ENCODE data around the gene MAP3K20.
"Not testable (repeated sequence)": the region's sequence is repeated elsewhere in the genome, so short reads cannot be mapped to it uniquely, and the experiment has no call there.

Gene MAP3K20

GRCh38 chr2:173290518-173290917 is 214.9 kb downstream of the MAP3K20 start:
- no peaks in the 10 kb centered on the region for H3K36me3 ChIP-seq (ENCODE audit: control insufficient read depth in 5 of 5, insufficient read depth in 5 of 5, low read length in 5 of 5)
- H3K9ac ChIP-seq (ENCODE audit: low read length in 5 of 5), result no peak overlapping the region
- no peaks in the 10 kb centered on the region for H3K4me1 ChIP-seq (ENCODE audit: control insufficient read depth in 5 of 5, insufficient read depth in 5 of 5, low read length in 5 of 5)
- H3K4me3 ChIP-seq (ENCODE audit: low read depth in 1 of 5, low read length in 5 of 5), result no peak overlapping the region
- H3K27me3 ChIP-seq (ENCODE audit: control insufficient read depth in 5 of 5, insufficient read depth in 4 of 5, low read length in 5 of 5), result peaks cover 0 to 2% (median 0%) of the 10 kb centered on the region in 5 donors
- H3K9me3 ChIP-seq (ENCODE audit: control insufficient read depth in 5 of 5, low read length in 5 of 5), result peaks cover 0 to 15% (median 4%) of the 10 kb centered on the region in 5 donors
- no peak overlapping the region for H3K27ac ChIP-seq (ENCODE audit: low read depth, low read length)

GRCh38 chr2:173291412-173291811 is 215.8 kb downstream of the MAP3K20 start:
- Histone ChIP-seq H3K27me3 (ENCODE audit: control insufficient read depth in 5 of 5, insufficient read depth in 4 of 5, low read length in 5 of 5) (peaks cover 0 to 2% (median 0%) of the 10 kb centered on the region in 5 donors), H3K4me1 (ENCODE audit: control insufficient read depth in 5 of 5, insufficient read depth in 5 of 5, low read length in 5 of 5) (no peaks in the 10 kb centered on the region), H3K9ac (ENCODE audit: low read length in 5 of 5) (no peak overlapping the region), H3K9me3 (ENCODE audit: control insufficient read depth in 5 of 5, low read length in 5 of 5) (peaks cover 0 to 16% (median 4%) of the 10 kb centered on the region in 5 donors), H3K36me3 (ENCODE audit: control insufficient read depth in 5 of 5, insufficient read depth in 5 of 5, low read length in 5 of 5) (no peaks in the 10 kb centered on the region), H3K27ac (ENCODE audit: low read depth, low read length) (no peak overlapping the region), H3K4me3 (ENCODE audit: low read depth in 1 of 5, low read length in 5 of 5) (no peak overlapping the region)

GRCh38 chr2:173296235-173296634 is 220.6 kb downstream of the MAP3K20 start:
- Histone ChIP-seq H3K9me3 (ENCODE audit: control insufficient read depth in 5 of 5, low read length in 5 of 5) (peaks cover 16 to 52% (median 50%) of the 10 kb centered on the region in 5 donors), H3K4me3 (ENCODE audit: low read depth in 1 of 5, low read length in 5 of 5) (no peak overlapping the region)

GRCh38 chr2:173298536-173299097 is 223.0 kb downstream of the MAP3K20 start:
- H3K27me3 ChIP-seq (ENCODE audit: control insufficient read depth in 5 of 5, insufficient read depth in 4 of 5, low read length in 5 of 5), result no peaks in the 10 kb centered on the region
- peaks cover 0 to 3% (median 0%) of the 10 kb centered on the region in 5 donors for H3K36me3 ChIP-seq (ENCODE audit: control insufficient read depth in 5 of 5, insufficient read depth in 5 of 5, low read length in 5 of 5)
- no peak overlapping the region for H3K27ac ChIP-seq (ENCODE audit: low read depth, low read length)
- H3K4me3 ChIP-seq (ENCODE audit: low read depth in 1 of 5, low read length in 5 of 5), result peak overlapping the region in 2 of 5 donors; percentile 2 to 31
- H3K4me1 ChIP-seq (ENCODE audit: control insufficient read depth in 5 of 5, insufficient read depth in 5 of 5, low read length in 5 of 5), result no peaks in the 10 kb centered on the region
- no peak overlapping the region for H3K9ac ChIP-seq (ENCODE audit: low read length in 5 of 5)
- H3K9me3 ChIP-seq (ENCODE audit: control insufficient read depth in 5 of 5, low read length in 5 of 5), result peaks cover 16 to 52% (median 39%) of the 10 kb centered on the region in 5 donors

More at GRCh38 chr2:173296235-173296634, 220.6 kb downstream of the MAP3K20 start:
- H3K27me3 ChIP-seq (ENCODE audit: control insufficient read depth in 5 of 5, insufficient read depth in 4 of 5, low read length in 5 of 5), result peaks cover 0 to 2% (median 0%) of the 10 kb centered on the region in 5 donors
- H3K4me1 ChIP-seq (ENCODE audit: control insufficient read depth in 5 of 5, insufficient read depth in 5 of 5, low read length in 5 of 5), result no peaks in the 10 kb centered on the region
- H3K36me3 ChIP-seq (ENCODE audit: control insufficient read depth in 5 of 5, insufficient read depth in 5 of 5, low read length in 5 of 5), result peaks cover 0 to 3% (median 0%) of the 10 kb centered on the region in 5 donors
- H3K9ac ChIP-seq (ENCODE audit: low read length in 5 of 5), result no peak overlapping the region
- H3K27ac ChIP-seq (ENCODE audit: low read depth, low read length), result no peak overlapping the region

- Histone ChIP-seq H3K9me3 (ENCODE audit: control insufficient read depth in 5 of 5, low read length in 5 of 5) (peaks cover 16 to 48% (median 39%) of the 10 kb centered on the region in 5 donors), H3K36me3 (ENCODE audit: control insufficient read depth in 5 of 5, insufficient read depth in 5 of 5, low read length in 5 of 5) (peaks cover 0 to 3% (median 0%) of the 10 kb centered on the region in 5 donors)
Observed at GRCh38 chr2:173299764-173300163, 224.1 kb downstream of the MAP3K20 start.

GRCh38 chr2:173300458-173300857 is 224.8 kb downstream of the MAP3K20 start:
- Histone ChIP-seq H3K9ac (ENCODE audit: low read length in 5 of 5) (no peak overlapping the region), H3K27me3 (ENCODE audit: control insufficient read depth in 5 of 5, insufficient read depth in 4 of 5, low read length in 5 of 5) (no peaks in the 10 kb centered on the region), H3K4me1 (ENCODE audit: control insufficient read depth in 5 of 5, insufficient read depth in 5 of 5, low read length in 5 of 5) (no peaks in the 10 kb centered on the region), H3K9me3 (ENCODE audit: control insufficient read depth in 5 of 5, low read length in 5 of 5) (peaks cover 16 to 48% (median 38%) of the 10 kb centered on the region in 5 donors), H3K36me3 (ENCODE audit: control insufficient read depth in 5 of 5, insufficient read depth in 5 of 5, low read length in 5 of 5) (peaks cover 0 to 3% (median 0%) of the 10 kb centered on the region in 5 donors), H3K4me3 (ENCODE audit: low read depth in 1 of 5, low read length in 5 of 5) (no peak overlapping the region), H3K27ac (ENCODE audit: low read depth, low read length) (no peak overlapping the region)

More at GRCh38 chr2:173299764-173300163, 224.1 kb downstream of the MAP3K20 start:
- H3K4me3 ChIP-seq (ENCODE audit: low read depth in 1 of 5, low read length in 5 of 5), result no peak overlapping the region
- no peaks in the 10 kb centered on the region for H3K4me1 ChIP-seq (ENCODE audit: control insufficient read depth in 5 of 5, insufficient read depth in 5 of 5, low read length in 5 of 5)
- H3K27ac ChIP-seq (ENCODE audit: low read depth, low read length), result no peak overlapping the region
- no peaks in the 10 kb centered on the region for H3K27me3 ChIP-seq (ENCODE audit: control insufficient read depth in 5 of 5, insufficient read depth in 4 of 5, low read length in 5 of 5)
- no peak overlapping the region for H3K9ac ChIP-seq (ENCODE audit: low read length in 5 of 5)

- H3K4me1 ChIP-seq (ENCODE audit: control insufficient read depth in 5 of 5, insufficient read depth in 5 of 5, low read length in 5 of 5); H3K27me3 ChIP-seq (ENCODE audit: control insufficient read depth in 5 of 5, insufficient read depth in 4 of 5, low read length in 5 of 5); H3K36me3 ChIP-seq (ENCODE audit: control insufficient read depth in 5 of 5, insufficient read depth in 5 of 5, low read length in 5 of 5); H3K9ac ChIP-seq (ENCODE audit: low read length in 5 of 5); H3K4me3 ChIP-seq (ENCODE audit: low read depth in 1 of 5, low read length in 5 of 5); H3K27ac ChIP-seq (ENCODE audit: low read depth, low read length): not testable (repeated sequence)
- H3K9me3 ChIP-seq (ENCODE audit: control insufficient read depth in 5 of 5, low read length in 5 of 5), result peaks cover 16 to 47% (median 35%) of the 10 kb centered on the region in 5 donors
Observed at GRCh38 chr2:173301549-173301948, 225.9 kb downstream of the MAP3K20 start.

GRCh38 chr2:173305303-173305702 is 229.7 kb downstream of the MAP3K20 start:
- H3K36me3 ChIP-seq (ENCODE audit: control insufficient read depth in 5 of 5, insufficient read depth in 5 of 5, low read length in 5 of 5), result no peaks in the 10 kb centered on the region
- H3K9me3 ChIP-seq (ENCODE audit: control insufficient read depth in 5 of 5, low read length in 5 of 5), result peaks cover 0 to 9% (median 3%) of the 10 kb centered on the region in 5 donors
- peaks cover 0 to 3% (median 0%) of the 10 kb centered on the region in 5 donors for H3K27me3 ChIP-seq (ENCODE audit: control insufficient read depth in 5 of 5, insufficient read depth in 4 of 5, low read length in 5 of 5)
- no peak overlapping the region for H3K4me3 ChIP-seq (ENCODE audit: low read depth in 1 of 5, low read length in 5 of 5)
- H3K27ac ChIP-seq (ENCODE audit: low read depth, low read length), result no peak overlapping the region
- no peak overlapping the region for H3K9ac ChIP-seq (ENCODE audit: low read length in 5 of 5)
- no peaks in the 10 kb centered on the region for H3K4me1 ChIP-seq (ENCODE audit: control insufficient read depth in 5 of 5, insufficient read depth in 5 of 5, low read length in 5 of 5)

GRCh38 chr2:173307293-173307692 is 231.6 kb downstream of the MAP3K20 start:
- Histone ChIP-seq H3K9ac (ENCODE audit: low read length in 5 of 5) (no peak overlapping the region), H3K27ac (ENCODE audit: low read depth, low read length) (no peak overlapping the region), H3K27me3 (ENCODE audit: control insufficient read depth in 5 of 5, insufficient read depth in 4 of 5, low read length in 5 of 5) (peaks cover 0 to 3% (median 0%) of the 10 kb centered on the region in 5 donors), H3K9me3 (ENCODE audit: control insufficient read depth in 5 of 5, low read length in 5 of 5) (peaks cover 0 to 5% (median 0%) of the 10 kb centered on the region in 5 donors), H3K4me1 (ENCODE audit: control insufficient read depth in 5 of 5, insufficient read depth in 5 of 5, low read length in 5 of 5) (no peaks in the 10 kb centered on the region), H3K36me3 (ENCODE audit: control insufficient read depth in 5 of 5, insufficient read depth in 5 of 5, low read length in 5 of 5) (no peaks in the 10 kb centered on the region), H3K4me3 (ENCODE audit: low read depth in 1 of 5, low read length in 5 of 5) (no peak overlapping the region)

GRCh38 chr2:173309370-173309769 is 233.7 kb downstream of the MAP3K20 start:
- not testable (repeated sequence) for H3K9ac ChIP-seq (ENCODE audit: low read length in 5 of 5); H3K9me3 ChIP-seq (ENCODE audit: control insufficient read depth in 5 of 5, low read length in 5 of 5); H3K36me3 ChIP-seq (ENCODE audit: control insufficient read depth in 5 of 5, insufficient read depth in 5 of 5, low read length in 5 of 5)

More at GRCh38 chr2:173309370-173309769, 233.7 kb downstream of the MAP3K20 start:
- H3K27me3 ChIP-seq (ENCODE audit: control insufficient read depth in 5 of 5, insufficient read depth in 4 of 5, low read length in 5 of 5); H3K4me1 ChIP-seq (ENCODE audit: control insufficient read depth in 5 of 5, insufficient read depth in 5 of 5, low read length in 5 of 5); H3K27ac ChIP-seq (ENCODE audit: low read depth, low read length); H3K4me3 ChIP-seq (ENCODE audit: low read depth in 1 of 5, low read length in 5 of 5): not testable (repeated sequence)
